HEK293 (cell line): Measurements from ENCODE around the gene CYBRD1.

Experiments used
- CTCF ChIP-seq: fragments of 450-650 bp; formaldehyde crosslinking; IDR thresholded peaks from 2 replicates; pipeline ENCODE4 v1.5.1; 2016; ENCODE audit warnings: missing biosample characterization, missing genetic modification characterization
- ZNF140 ChIP-seq: fragments of 450-650 bp; formaldehyde crosslinking; IDR thresholded peaks from 2 replicates; pipeline ENCODE4 v1.5.1; 2016; ENCODE audit warnings: missing biosample characterization, missing genetic modification characterization
- ZNF18 ChIP-seq: fragments of 450-650 bp; formaldehyde crosslinking; IDR thresholded peaks from 2 replicates; pipeline ENCODE4 v1.5.1; 2016; ENCODE audit warnings: missing biosample characterization, missing genetic modification characterization

GRCh38 chr2:171479154-171479814 lies 43.0 kb upstream of the CYBRD1 start:
- no peak for TF ChIP-seq ZNF140 (tag by site-specific recombination)
- TF ChIP-seq ZNF18 = no peak
- no peak for TF ChIP-seq CTCF
